A549 (cell line): Measurements from ENCODE around the gene UIMC1. TPM values are rescaled to one million over a fixed set of nuclear protein-coding genes. Genes with fewer than 3 reads are reported as not detected.

Experiments used
- ATAC-seq, 2 experiments: fragments of 200-7000 bp in 1 of 2; fragments of >200 bp in 1 of 2; cut with Nextera tagmentation in 1 of 2; cut with Tn5 transposase in 1 of 2; 3 replicates each; pipeline versions ENCODE4 v1.8.0 to v1.9.1; 2018 to 2020; ENCODE audit warnings: mild to moderate bottlenecking in 1 of 2, moderate library complexity in 1 of 2
- CTCF ChIA-PET: fragments of 300-600 bp; sonication (Branson Sonifier 250); formaldehyde crosslinking; extraction: SDS; loops from one replicate; lab custom pipeline; 2021; ENCODE audit warnings: antibody characterized with exemption, inconsistent platforms; lab: Yijun Ruan, JAX
- POLR2A ChIA-PET: fragments of 350-600 bp; formaldehyde crosslinking; extraction: SDS; loops from one replicate; lab custom pipeline; 2021; ENCODE audit warnings: antibody characterized with exemption, inconsistent platforms; lab: Yijun Ruan, JAX
- DNase-seq, 2 experiments: peaks; one replicate each; pipeline versions ENCODE4 v3.0.0 to v3.0.0-alpha.2; 2011 to 2016; ENCODE audit warnings: low read depth in 1 of 2, low spot score in 1 of 2
- FAIRE-seq: peaks from 2 replicates; lab custom pipeline; 2011; peaks lifted over from hg19 to GRCh38; lab: Jason Lieb, UNC
- H3K27ac ChIP-seq, 2 experiments: fragments of >200 bp; sonication (Bioruptor Twin); formaldehyde crosslinking; 3 replicates each; pipeline ENCODE4 v1.5.1; 2016 to 2017
- H3K4me1 ChIP-seq: fragments of >200 bp; sonication (Bioruptor Twin); formaldehyde crosslinking; 3 replicates; pipeline ENCODE4 v1.6.1; 2016
- H3K4me2 ChIP-seq: fragments of >200 bp; sonication (Bioruptor Twin); formaldehyde crosslinking; 3 replicates; pipeline ENCODE4 v1.6.1; 2016
- H3K4me3 ChIP-seq: fragments of >200 bp; sonication (Bioruptor Twin); formaldehyde crosslinking; 3 replicates; pipeline ENCODE4 v1.5.1; 2016
- H3K9me3 ChIP-seq: fragments of >200 bp; sonication (Bioruptor Twin); formaldehyde crosslinking; 3 replicates; pipeline ENCODE4 v1.6.1; 2016
- CBX2 ChIP-seq: fragments of 200-600 bp; sonication (generic); IDR thresholded peaks from 2 replicates; pipeline ENCODE4 v1.6.1; 2016; ENCODE audit warnings: low read depth, mild to moderate bottlenecking, borderline replicate concordance
- CEBPB ChIP-seq, 2 experiments: fragments of >200 bp in 1 of 2; sonication (Bioruptor Twin) in 1 of 2; formaldehyde crosslinking in 1 of 2; IDR thresholded peaks; 2 replicates each; pipeline ENCODE4 v1.6.1; 2012 to 2016
- CHD2 ChIP-seq: fragments of 150-350 bp; IDR thresholded peaks from 2 replicates; pipeline ENCODE4 v1.6.1; 2014; ENCODE audit warnings: low read length; ENCODE audit not compliant: partially characterized antibody
- CHD4 ChIP-seq: fragments of 200-600 bp; sonication (generic); IDR thresholded peaks from 2 replicates; pipeline ENCODE4 v1.6.1; 2016; ENCODE audit warnings: antibody characterized with exemption, mild to moderate bottlenecking, borderline replicate concordance
- HDAC2 ChIP-seq: fragments of 200-600 bp; sonication (generic); IDR thresholded peaks from 2 replicates; pipeline ENCODE4 v1.6.1; 2016
- HES2 ChIP-seq: fragments of >200 bp; sonication (Bioruptor Twin); formaldehyde crosslinking; IDR thresholded peaks from 2 replicates; pipeline ENCODE4 v1.6.1; 2016
- HMGXB4 ChIP-seq: fragments of 250-450 bp; sonication (Bioruptor Pico); IDR thresholded peaks from 2 replicates; pipeline ENCODE4 v1.5.0; 2021; ENCODE audit warnings: mild to moderate bottlenecking, moderate library complexity, borderline replicate concordance
- HOXA7 ChIP-seq: fragments of 250-450 bp; sonication (Bioruptor Pico); IDR thresholded peaks from 2 replicates; pipeline ENCODE4 v1.5.0; 2020; ENCODE audit warnings: mild to moderate bottlenecking, moderate library complexity
- HOXB5 ChIP-seq: fragments of 250-450 bp; sonication (Bioruptor Pico); IDR thresholded peaks from 2 replicates; pipeline ENCODE4 v1.5.0; 2020; ENCODE audit warnings: mild to moderate bottlenecking, moderate library complexity
- JUN ChIP-seq, 2 experiments: fragments of >200 bp; sonication (Bioruptor Twin); formaldehyde crosslinking; IDR thresholded peaks; 2 replicates in 1 of 2; 3 replicates in 1 of 2; pipeline ENCODE4 v1.6.1; 2016 to 2017
- KDM5A ChIP-seq: fragments of 200-600 bp; sonication (generic); IDR thresholded peaks from 2 replicates; pipeline ENCODE4 v1.6.1; 2016; ENCODE audit warnings: antibody characterized with exemption, mild to moderate bottlenecking
- MAFK ChIP-seq: fragments of 450-650 bp; IDR thresholded peaks from 2 replicates; pipeline ENCODE4 v1.6.1; 2014; ENCODE audit not compliant: partially characterized antibody
- MYC ChIP-seq: IDR thresholded peaks from 2 replicates; pipeline ENCODE4 v1.6.1; 2012; ENCODE audit warnings: mild to moderate bottlenecking, inconsistent platforms, low read length, improper control_type of control experiment, borderline replicate concordance
- NR3C1 ChIP-seq: fragments of >200 bp; sonication (Bioruptor Twin); formaldehyde crosslinking; IDR thresholded peaks from 3 replicates; pipeline ENCODE4 v1.6.1; 2017
- PBX3 ChIP-seq: IDR thresholded peaks from 2 replicates; pipeline ENCODE4 v1.6.1; 2012
- PHF8 ChIP-seq: fragments of 200-600 bp; sonication (generic); IDR thresholded peaks from 2 replicates; pipeline ENCODE4 v1.6.1; 2016; ENCODE audit warnings: low read depth, mild to moderate bottlenecking, antibody characterized with exemption, moderate library complexity, borderline replicate concordance
- RFX5 ChIP-seq: fragments of 450-650 bp; IDR thresholded peaks from 2 replicates; pipeline ENCODE4 v1.7.1; 2014; ENCODE audit warnings: antibody characterized with exemption, mild to moderate bottlenecking, moderate library complexity
- SMC3 ChIP-seq: fragments of >200 bp; sonication (Bioruptor Twin); formaldehyde crosslinking; IDR thresholded peaks from 3 replicates; pipeline ENCODE4 v1.6.1; 2018; ENCODE audit warnings: inconsistent platforms
- TFCP2L1 ChIP-seq: fragments of 250-450 bp; sonication (Bioruptor Pico); IDR thresholded peaks from 2 replicates; pipeline ENCODE4 v1.5.0; 2021; ENCODE audit warnings: mild to moderate bottlenecking
- ZC3H11A ChIP-seq: fragments of 450-650 bp; IDR thresholded peaks from 2 replicates; pipeline ENCODE4 v1.6.1; 2014; ENCODE audit warnings: antibody characterized with exemption, mild to moderate bottlenecking
- WGBS: methylation state at CpG from one replicate; pipeline ENCODE4 v1.1.6; 2017; ENCODE audit errors: missing lambda C conversion rate; 5-methylcytosine and 5-hydroxymethylcytosine counted together
- polyA plus RNA-seq, 4 experiments: library from polyadenylated mRNA; depleted of rRNA in 3 of 4; stranded (reverse); fragments of >200 nt; fragmentation: RNase III in 1 of 4; extraction: RNeasy Plus Mini Kit Qiagen cat#74134 plus additional on column Dnase treatment in 1 of 4; gene quantifications; 2 replicates in 3 of 4; 3 replicates in 1 of 4; pipeline ENCODE4 v1.2.3, GENCODE V29; 2011 to 2017
- TF ChIP-seq, protein P1 (sequence below): IDR thresholded peaks from 2 replicates; pipeline ENCODE4 v1.6.1; 2012; ENCODE audit warnings: low read depth, borderline replicate concordance

UIMC1 gene
- polyA plus RNA-seq, 2 of the 4 experiments (the other 2 are of a cell fraction) = 47.8 to 52.5 TPM

DNA sequence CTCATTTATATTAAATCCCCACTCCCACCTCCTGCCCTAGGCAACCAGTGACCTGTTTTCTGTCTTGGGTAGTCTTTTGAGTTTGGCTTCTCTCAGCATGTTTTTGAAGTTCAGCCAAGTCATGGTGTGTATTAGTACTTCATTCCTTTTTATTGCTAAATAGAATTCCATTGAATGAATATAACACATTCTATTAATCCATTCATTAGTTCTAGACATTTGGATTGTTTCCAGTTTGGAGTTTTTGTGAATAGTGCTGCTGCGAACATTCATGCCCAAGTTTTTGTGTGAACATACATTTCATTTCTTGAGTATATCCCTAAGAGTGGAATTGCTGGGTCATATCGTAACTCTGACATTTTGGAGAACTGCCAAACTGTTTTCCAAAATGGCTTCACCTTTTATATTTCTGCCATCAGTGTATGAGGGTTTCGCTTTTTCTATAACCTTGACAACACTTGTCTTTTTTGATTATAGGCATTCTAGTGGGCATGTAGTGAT is 18.6 kb upstream of the UIMC1 start:
- 91% methylated on average over 3 of the region's 3 CpGs for WGBS
- TF ChIP-seq PHF8 (no peak), JUN (IDR thresholded peaks at IDR 0.05) (no peak), NR3C1 (no peak), RFX5 (no peak), TFCP2L1 (CRISPR knock-in tag) (no peak), CHD2 (no peak), PBX3 (no peak), CEBPB (IDR thresholded peaks at IDR 0.05) (no peak)
- TF ChIP-seq, protein P1, sequence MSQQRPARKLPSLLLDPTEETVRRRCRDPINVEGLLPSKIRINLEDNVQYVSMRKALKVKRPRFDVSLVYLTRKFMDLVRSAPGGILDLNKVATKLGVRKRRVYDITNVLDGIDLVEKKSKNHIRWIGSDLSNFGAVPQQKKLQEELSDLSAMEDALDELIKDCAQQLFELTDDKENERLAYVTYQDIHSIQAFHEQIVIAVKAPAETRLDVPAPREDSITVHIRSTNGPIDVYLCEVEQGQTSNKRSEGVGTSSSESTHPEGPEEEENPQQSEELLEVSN = no peak
- peaks cover 25% of the 10 kb centered on the region for H3K4me1 ChIP-seq
- no peak for DNase-seq
- POLR2A ChIA-PET = no interaction called here
- no peak for FAIRE-seq
- H3K27ac ChIP-seq = no peak overlapping the region
- no peak for ATAC-seq
- H3K4me2 ChIP-seq = no peak overlapping the region
- no peak overlapping the region for H3K4me3 ChIP-seq
- no peaks in the 10 kb centered on the region for H3K9me3 ChIP-seq
- CTCF ChIA-PET = interaction anchor here (1.1 to 1.4 kb wide), 2 partner anchors 47 to 367 kb away, joined by 3 to 4 read pairs; no protein-coding TSS in a partner anchor

DNA sequence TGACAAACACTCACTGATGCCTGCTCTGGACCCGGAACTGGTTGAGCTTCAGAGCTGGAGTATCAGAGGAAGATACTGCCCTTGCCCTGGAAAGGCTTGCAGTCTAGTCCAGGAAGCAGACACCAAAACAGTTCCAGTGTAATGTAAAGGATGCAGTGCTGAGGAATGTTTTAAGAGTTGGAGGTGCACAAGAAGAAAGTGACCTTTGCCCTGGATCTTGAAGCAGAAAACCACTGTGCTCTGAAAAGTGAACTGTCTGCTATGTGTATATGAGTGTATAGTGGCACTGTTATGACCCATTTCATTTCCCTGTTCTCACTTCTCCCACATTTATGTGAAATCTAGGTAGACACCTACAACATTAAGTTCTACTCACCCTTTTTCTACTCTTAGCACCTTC is 18.0 kb upstream of the UIMC1 start:
- POLR2A ChIA-PET = no interaction called here
- CTCF ChIA-PET = interaction anchor here (1.1 to 1.4 kb wide), 2 partner anchors 47 to 366 kb away, joined by 3 to 4 read pairs; no protein-coding TSS in a partner anchor

GRCh38 chr5:177023303-177023664 is 16.7 kb upstream of the UIMC1 start:
- POLR2A ChIA-PET = no interaction called here
- Histone ChIP-seq H3K4me3 (peak overlapping the region; percentile 95), H3K4me1 (peaks cover 25% of the 10 kb centered on the region), H3K27ac (peak overlapping the region; percentile 95 to 98), H3K4me2 (peak overlapping the region; percentile 92), H3K9me3 (no peaks in the 10 kb centered on the region)
- TF ChIP-seq HDAC2 (no peak), MAFK (no peak), HOXA7 (no peak), TFCP2L1 (CRISPR knock-in tag) (no peak), HES2 (no peak), KDM5A (no peak)
- CTCF ChIA-PET = interaction anchor here (1.0 to 1.6 kb wide), 4 partner anchors 10 to 48 kb away, joined by 3 to 7 read pairs (median 3); no protein-coding TSS in a partner anchor
- DNase-seq (peak in 1 of 2 experiments; percentile 24), ATAC-seq (peak; percentile 31 to 47; a peak in 4 of 6 replicates), FAIRE-seq (no peak)
- 32% methylated on average over 6 of the region's 6 CpGs for WGBS

More for the DNA sequence above, 18.0 kb upstream of the UIMC1 start:
- no peaks in the 10 kb centered on the region for H3K9me3 ChIP-seq
- no peak for FAIRE-seq
- no peak for ATAC-seq
- no peak for DNase-seq
- no peak for TF ChIP-seq MYC
- TF ChIP-seq CEBPB (IDR thresholded peaks at IDR 0.05) = no peak
- no peak for TF ChIP-seq TFCP2L1 (CRISPR knock-in tag)
- TF ChIP-seq CHD4 = no peak
- TF ChIP-seq HMGXB4 (CRISPR knock-in tag) = no peak
- TF ChIP-seq HOXB5 (CRISPR knock-in tag) = no peak
- TF ChIP-seq SMC3 = no peak
- TF ChIP-seq CBX2 = no peak
- TF ChIP-seq ZC3H11A = no peak
- no peak for TF ChIP-seq PBX3
- H3K27ac ChIP-seq = no peak overlapping the region
- no peak overlapping the region for H3K4me3 ChIP-seq
- peak overlapping the region; percentile 19; the same call in 1 of the 3 replicates for H3K4me2 ChIP-seq
- H3K4me1 ChIP-seq = peaks cover 25% of the 10 kb centered on the region
- WGBS = 88% methylated on average over 1 of the region's 1 CpG
